GM19467 (cell line): ENCODE results near the gene B4GALNT4.
"Not testable (repeated sequence)": the region's sequence is repeated elsewhere in the genome, so short reads cannot be mapped to it uniquely, and the experiment has no call there.

Experiments used
- ATAC-seq: cut with Tn5 transposase; IDR thresholded peaks from one replicate; pipeline ENCODE4 v1.9.1; 2021; ENCODE audit warnings: mild to moderate bottlenecking, moderate library complexity; ENCODE audit not compliant: unreplicated experiment

Gene B4GALNT4

GRCh38 chr11:357582-357981, 11.7 kb upstream of the B4GALNT4 start:
- no peak for ATAC-seq

DNA sequence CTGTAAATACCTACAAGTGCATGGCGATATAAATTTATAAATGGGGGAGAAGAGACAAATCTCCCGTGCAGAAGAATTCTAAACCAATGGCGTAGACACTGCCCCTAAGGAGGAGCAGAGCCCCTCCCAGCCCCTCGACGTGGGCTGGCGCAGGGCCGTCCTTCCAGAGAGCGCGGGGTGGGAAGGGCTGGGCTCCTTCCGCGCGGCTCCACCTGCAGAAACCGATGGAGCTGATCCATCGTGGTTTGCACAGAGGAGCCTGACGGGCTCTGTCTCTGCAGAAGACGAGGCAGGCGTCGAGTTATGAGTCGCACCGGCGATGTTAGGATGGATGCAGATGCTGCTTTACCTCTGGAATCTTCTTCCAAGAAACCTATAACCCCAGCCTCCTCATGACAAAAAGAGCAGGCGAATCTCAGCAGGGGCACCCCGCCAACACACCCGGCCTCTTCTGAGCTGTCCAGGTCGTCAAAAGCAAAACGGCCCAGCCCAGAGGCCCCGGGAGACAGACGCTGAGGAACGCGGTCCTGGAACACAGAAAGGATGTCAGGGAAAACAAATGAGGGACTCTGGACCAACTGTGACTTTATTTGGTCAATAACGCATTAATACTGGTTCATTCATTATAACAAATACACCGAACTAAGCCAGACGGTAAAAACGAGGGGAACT, 11.0 kb upstream of the B4GALNT4 start:
- no peak for ATAC-seq

DNA sequence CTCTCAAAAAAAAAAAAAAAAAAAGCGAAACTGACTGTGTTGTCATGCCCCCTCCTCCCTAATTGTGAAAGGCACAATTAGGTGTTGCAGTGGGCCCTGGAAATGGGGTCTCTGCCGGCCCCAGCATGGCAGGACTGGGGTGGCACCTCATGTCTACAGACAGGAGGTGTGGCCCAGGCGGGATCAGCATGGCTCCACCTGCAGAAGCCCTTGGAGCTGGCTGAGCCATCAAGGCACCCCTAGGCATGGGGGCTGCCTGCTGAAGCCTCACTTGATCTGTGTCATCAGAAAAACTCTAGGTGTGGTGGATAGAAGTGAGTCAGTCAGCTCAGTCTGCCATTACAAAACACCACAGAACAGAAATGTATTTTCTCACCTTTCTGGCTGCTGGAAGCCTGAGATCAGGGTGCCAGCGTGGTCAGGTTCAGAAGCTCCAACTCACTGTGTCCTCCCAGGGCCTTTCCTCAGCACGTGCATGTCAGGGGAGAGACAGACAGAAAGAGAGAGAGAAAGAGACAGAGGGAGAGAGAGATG, 10.1 kb upstream of the B4GALNT4 start:
- ATAC-seq = no peak

DNA sequence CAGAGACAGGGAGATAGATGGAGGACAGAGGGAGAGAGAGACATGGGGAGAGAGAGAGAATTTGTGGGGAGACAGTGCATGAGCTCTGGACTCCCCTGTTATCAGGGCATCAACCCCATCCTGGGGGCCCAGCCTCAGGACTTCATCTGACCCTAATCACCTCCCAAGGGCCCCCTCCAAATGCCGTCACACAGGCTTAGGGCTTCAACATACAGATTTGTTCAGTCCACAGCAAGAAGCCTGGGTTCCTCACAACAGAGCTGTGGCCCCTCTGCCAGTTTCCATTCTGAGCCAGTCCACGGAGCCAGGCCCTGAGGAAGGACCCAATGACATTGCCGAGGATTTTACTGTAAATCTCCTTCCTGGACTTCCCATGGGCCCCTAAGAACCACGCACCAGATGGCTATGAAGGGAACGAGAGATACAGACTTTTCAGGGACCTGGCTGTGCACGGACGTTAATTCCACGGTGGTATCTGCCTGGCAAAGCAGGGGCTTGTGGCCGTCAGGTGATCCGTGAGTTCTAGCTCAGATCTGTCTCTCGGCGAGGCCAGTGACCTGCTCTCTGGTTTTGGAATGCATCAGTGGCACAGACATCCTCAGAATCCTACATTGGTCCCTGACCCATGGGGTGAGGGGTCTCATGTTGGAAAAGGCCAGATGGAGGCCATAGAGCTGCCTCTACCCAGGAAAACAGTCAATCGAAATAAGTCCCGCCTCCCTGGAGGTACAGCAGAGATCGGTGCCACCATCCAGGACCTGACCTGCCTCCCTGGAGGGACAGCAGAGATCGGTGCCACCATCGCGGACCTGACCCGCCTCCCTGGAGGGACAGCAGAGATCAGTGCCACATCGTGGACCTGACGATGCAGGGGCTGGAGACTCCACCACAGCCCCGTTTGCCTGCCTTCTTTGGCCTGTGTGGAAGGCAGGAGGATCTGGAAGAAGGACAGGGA, 8.7 kb upstream of the B4GALNT4 start:
- ATAC-seq = no peak

DNA sequence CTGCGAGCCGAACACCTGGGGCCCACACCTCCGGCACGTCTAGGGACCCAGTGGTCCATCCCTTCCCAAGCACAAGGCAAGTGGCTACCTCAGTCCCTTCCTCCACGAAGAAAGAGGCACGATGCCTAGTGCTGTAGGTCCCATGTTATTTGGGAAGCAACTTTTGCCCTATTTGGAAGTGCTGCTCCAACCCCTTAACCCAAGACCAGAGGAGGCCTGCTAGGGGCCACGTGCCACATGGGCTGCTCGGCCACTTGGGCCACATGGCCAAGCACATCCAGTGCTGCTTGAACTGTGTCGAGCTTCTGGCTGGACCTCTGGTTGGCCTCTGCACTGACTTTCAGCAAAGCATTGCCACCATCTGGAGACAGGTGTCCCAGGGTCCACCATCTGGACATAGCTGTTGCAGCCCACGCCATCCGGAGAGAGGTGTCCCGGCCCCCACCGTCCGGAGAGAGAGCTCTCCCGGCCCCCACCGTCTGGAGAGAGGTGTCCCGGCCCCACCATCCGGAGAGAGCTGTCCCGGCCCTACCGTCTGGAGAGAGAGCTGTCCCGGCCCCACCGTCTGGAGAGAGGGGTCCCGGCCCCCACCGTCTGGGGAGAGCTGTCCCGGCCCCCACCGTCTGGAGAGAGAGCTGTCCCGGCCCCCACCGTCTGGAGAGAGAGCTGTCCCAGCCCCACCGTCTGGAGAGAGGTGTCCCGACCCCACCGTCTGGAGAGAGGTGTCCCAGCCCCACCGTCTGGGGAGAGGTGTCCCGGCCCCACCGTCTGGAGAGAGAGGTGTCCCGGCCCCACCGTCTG, 6.5 kb upstream of the B4GALNT4 start:
- no peak for ATAC-seq

DNA sequence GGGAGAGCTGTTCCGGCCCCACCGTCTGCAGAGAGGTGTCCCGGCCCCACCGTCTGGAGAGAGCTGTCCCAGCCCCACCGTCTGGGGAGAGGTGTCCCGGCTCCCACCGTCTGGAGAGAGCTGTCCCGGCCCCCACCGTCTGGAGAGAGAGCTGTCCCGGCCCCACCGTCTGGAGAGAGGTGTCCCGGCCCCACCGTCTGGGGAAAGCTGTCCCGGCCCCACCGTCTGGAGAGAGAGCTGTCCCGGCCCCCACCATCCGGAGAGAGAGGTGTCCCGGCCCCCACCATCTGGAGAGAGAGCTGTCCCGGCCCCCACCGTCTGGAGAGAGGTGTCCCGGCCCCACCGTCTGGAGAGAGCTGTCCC, 5.9 kb upstream of the B4GALNT4 start:
- ATAC-seq = not testable (repeated sequence)

DNA sequence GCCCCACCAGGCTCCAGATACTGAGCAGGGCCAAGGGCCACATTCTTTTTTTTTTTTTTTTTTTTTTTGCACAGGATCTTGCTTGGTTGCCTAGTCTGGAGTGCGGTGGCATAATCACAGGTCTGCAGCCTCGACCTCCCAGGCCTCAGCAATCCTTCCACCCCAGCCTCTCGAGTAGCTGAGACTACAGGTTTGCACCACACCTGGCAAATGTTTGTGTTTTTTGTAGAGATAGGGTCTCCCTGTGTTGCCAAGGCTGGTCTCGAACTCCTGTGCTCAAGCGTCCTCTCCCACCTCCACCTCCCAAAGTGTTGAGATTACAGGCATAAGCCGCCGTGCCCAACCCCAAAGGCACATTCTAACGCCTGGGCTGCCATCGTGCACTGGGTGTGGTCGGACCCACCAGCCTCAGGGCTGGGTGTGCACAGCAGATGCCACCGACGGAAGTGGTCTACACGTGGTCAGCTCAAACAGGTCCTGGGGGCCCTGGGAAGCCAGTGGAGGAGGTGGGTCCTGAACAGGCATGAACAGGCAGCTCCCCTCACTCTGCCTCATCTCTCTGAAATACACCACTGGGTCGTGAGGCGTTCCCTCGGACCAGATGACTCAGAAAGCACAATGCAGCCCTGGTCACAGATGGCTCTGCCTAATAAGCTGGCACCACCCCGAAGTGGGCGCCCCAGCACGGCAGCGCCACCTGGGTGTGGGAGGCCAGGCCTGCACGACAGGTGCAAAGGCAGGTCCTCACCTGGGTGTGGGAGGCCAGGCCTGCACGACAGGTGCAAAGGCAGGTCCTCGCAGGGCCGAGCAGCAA, 5.1 kb upstream of the B4GALNT4 start:
- no peak for ATAC-seq

DNA sequence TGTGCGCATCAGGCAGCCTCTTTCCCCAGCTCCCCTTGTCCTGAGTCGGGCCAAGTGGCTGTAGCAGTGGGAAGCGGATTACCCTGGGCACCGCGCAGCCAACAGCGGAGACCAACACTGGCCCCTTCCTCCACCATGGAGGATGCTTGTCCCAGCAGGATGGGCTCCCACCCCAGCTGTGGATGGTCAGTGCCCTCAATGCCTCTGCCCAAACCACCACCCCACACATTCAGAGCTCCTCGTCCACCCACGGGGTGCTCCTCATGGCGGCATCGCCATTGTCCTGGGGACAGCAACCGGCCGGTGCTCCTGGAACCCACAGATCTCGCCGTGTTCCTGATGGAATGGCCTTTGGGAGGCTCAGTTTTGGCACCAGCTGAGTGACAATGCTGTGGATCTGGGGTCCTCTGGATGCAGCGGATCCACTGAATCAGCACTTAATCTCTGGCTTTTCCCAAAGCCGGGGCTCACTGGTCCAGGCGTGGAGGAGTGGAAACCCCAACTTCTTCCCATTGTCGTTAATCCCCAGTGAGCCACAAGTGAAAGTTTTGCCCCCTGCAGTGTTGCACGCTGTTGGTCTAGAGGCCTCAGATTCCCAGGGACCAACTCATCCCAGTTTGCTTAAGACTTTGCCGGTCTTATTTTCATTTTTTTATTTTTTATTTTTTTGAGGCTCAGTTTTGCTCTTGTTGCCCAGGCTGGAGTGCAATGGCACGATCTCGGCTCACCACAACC, 4.1 kb upstream of the B4GALNT4 start:
- ATAC-seq = no peak

- no peak for ATAC-seq
Observed at GRCh38 chr11:365831-366230, 3.5 kb upstream of the B4GALNT4 start.

DNA sequence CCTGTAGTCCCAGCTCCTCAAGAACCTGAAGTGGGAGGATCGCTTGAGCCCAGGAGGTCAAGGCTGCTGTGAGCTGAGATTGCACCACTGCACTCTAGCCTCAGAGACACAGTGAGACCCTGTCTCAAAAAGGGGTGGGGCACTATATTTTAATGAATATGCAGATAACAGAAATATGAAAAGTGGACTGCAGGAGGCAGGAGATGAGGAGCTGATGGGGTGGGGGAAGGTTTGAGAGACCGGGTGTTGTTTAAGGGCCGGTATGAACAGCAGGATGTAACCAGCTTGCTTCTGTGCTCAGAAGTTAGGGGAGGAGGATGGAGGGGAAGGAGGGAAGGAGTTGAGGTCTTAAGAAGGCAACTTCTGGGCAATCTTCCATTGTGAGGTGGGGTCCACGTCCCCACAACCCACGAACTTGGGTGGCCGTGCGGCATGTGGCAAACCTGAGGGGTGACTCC, 1.3 kb upstream of the B4GALNT4 start:
- ATAC-seq = no peak

DNA sequence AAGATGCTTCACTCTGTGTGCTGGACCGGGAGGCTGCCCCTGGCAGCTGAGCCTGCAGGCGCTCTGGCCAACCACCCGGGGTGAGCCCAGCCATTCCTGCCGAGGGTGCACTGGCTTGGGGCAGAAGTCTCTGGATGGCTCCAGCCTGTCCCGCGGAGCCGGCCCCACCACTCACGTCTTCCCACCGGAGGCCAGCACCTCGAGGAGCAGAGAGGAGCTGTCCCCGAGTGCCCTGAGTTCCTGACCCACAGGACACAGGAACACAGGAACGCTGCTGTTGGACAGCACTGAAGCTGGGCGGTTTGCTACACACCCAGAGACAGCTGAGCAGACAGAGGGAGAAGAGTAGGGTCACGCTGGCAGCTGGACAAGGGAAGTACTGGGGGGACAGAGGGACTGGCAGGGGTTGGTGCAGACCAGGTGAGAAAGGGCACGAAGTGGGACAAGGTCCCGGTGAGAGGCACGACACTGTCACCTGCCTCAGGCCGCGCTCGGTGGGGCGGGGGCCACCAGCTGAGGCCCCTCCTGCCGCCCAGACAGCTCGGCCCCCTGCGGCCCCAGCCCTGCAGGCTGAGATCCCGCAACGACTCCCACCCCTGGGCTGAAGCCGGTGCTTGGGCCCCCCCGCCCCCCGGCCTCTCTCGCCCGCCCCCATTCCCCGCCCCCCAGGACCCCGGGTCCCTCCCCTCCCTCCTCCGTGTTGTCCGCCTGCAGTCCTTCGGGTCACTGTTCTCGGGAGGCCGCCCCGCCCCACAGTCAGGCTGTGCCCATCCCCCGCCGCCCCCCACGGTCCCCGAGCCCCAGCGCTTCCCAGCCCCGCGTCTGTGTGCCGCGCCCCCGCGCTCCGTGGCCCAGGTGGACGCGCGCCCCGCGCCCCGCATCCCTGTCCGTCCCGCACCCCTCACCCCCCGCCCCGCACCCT, 624 bp upstream of the B4GALNT4 start:
- no peak for ATAC-seq

- no peak for ATAC-seq
Observed at GRCh38 chr11:370070-370941, 1.0 kb downstream of the B4GALNT4 start.

GRCh38 chr11:371051-371450, 1.8 kb downstream of the B4GALNT4 start:
- no peak for ATAC-seq

DNA sequence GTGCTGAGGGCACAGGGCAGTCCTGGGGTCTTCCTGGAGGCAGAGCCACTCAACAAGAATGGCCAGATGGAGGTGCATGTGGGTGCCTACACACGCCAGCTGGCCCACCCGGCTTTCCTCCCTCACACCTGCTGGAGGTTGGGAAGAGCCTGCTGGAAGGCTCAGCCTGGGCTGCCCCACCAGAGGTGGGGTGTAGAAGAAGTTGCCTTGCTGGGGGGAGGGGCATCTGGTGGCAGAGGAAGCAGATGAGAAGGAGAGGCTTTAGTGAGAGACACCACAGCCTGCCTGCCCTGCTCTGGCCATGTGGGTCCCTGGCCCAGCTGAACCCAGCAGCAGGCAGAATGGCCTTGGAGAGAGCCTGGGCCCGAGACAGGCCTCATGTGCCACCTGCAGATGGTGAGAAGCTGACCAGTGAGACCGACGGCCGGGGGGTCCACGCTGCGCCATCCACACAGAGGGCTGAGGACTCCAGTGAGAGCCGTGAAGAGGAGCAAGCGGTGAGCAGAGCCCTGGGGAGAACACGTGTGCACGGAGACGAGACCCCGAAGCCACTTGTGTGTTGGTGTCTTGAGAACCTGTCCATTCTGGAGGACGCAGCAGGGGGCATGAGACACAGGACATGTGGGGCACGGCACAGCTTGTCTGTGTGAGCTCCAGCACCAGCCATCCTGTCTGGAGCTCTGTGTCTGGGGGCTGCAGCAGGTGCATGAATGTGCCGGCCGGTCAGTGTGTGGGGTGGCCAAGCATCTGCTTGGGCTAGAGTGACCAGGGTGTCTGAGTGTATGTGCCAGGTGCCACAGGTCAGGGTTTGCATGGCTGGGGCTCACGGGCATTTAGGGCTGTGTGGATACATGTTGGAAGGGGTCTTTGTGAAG, 2.7 kb downstream of the B4GALNT4 start:
- no peak for ATAC-seq

GRCh38 chr11:372809-373715, 3.8 kb downstream of the B4GALNT4 start:
- ATAC-seq = no peak
